ENCODE results near the gene FER. TPM values are rescaled to one million over a fixed set of nuclear protein-coding genes. Genes with fewer than 3 reads are reported as not detected.
"Not testable (repeated sequence)": the region's sequence is repeated elsewhere in the genome, so short reads cannot be mapped to it uniquely, and the experiment has no call there.

FER gene
- total and polyA plus RNA-seq, 10 donors: 0.96 to 38.8 (median 21.2) TPM

DNA sequence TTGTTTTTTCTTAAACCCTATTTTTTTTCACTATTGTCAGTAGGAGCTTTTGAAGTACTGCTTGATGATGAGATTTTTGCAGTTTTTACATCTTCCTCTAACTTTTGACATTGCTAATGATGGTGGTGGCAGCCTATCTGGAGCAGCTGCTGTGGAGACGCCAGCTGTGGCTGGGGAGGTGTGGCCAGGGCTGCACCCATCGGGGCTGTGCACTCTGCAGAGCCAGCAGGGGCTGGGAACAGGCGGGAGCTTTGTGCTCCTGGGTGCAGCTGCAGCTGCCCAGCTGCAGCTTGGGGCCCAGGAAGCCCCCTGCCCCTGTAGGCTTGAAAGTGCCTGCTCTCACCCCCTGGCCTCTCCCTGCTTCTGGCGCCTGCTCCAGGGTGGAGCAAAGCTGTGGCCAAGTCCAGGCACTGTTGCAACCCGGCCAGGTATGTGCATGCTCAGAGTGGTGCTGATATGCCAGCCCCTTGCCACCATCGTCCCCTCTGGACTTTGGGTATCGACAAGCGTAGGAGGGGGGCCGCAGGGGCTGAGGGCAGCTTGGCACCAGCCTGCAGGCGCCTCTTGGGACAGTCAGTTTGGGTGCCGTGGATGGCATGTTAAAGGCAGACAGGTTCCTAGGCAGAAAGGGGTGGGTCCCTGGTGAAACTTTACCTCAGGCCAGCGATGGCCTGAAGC, 39.2 kb downstream of the FER start:
- TF ChIP-seq POLR2AphosphoS5 (IDR thresholded peaks at IDR 0.05) (no peak), POLR2A (IDR thresholded peaks at IDR 0.05) (no peak)
- TF ChIP-seq, protein P1, sequence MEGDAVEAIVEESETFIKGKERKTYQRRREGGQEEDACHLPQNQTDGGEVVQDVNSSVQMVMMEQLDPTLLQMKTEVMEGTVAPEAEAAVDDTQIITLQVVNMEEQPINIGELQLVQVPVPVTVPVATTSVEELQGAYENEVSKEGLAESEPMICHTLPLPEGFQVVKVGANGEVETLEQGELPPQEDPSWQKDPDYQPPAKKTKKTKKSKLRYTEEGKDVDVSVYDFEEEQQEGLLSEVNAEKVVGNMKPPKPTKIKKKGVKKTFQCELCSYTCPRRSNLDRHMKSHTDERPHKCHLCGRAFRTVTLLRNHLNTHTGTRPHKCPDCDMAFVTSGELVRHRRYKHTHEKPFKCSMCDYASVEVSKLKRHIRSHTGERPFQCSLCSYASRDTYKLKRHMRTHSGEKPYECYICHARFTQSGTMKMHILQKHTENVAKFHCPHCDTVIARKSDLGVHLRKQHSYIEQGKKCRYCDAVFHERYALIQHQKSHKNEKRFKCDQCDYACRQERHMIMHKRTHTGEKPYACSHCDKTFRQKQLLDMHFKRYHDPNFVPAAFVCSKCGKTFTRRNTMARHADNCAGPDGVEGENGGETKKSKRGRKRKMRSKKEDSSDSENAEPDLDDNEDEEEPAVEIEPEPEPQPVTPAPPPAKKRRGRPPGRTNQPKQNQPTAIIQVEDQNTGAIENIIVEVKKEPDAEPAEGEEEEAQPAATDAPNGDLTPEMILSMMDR (IDR thresholded peaks at IDR 0.05 in 8 of 11, conservative IDR thresholded peaks at IDR 0.05 in 3 of 11): no peak
- DNase-seq: no peak
- no peak overlapping the region for H3K27ac ChIP-seq
- H3K4me3 ChIP-seq: no peak overlapping the region
- H3K4me1 ChIP-seq: peaks cover 0 to under 1% (median 0%) of the 10 kb centered on the region in 6 donors
- peaks cover 0 to 18% (median 9%) of the 10 kb centered on the region in 8 donors for H3K9me3 ChIP-seq
- H3K36me3 ChIP-seq: peaks cover 0 to 34% (median 7%) of the 10 kb centered on the region in 6 donors
- intact Hi-C loops (cut with DNase I; ENCODE audit: low total_unique reads): no loop called here
- 87 to 93% (median 91%) methylated on average over 10 to 12 of the region's 12 CpGs for WGBS, 5 donors
- H3K27me3 ChIP-seq (replicated peaks in 1 of 7): no peaks in the 10 kb centered on the region

DNA sequence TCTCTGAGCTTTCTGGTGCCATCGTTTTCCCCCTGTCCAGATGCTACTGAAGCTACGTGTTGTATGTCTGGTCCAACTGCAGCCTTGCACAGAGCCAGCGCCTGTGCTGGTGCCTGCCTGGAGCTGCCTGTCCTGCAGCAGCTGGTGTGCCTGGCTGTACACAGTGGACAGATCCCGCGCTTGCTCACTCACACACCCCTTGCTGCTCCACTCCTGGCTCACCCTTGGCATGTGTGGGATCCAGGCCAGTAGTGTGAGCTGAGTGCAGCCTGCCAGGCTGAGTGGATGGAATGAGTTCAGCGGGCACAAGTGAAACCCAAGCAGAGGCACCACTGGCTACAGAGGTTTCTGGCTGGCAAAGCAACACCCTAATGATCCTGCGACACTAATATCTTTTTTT, 40.4 kb downstream of the FER start:
- TF ChIP-seq, protein P1 (IDR thresholded peaks at IDR 0.05 in 8 of 11, conservative IDR thresholded peaks at IDR 0.05 in 3 of 11): no peak
- TF ChIP-seq POLR2A (IDR thresholded peaks at IDR 0.05): no peak
- TF ChIP-seq POLR2AphosphoS5 (IDR thresholded peaks at IDR 0.05): no peak
- Histone ChIP-seq H3K27ac (no peak overlapping the region), H3K9me3 (peaks cover 0 to 18% (median 9%) of the 10 kb centered on the region in 8 donors), H3K4me3 (no peak overlapping the region), H3K36me3 (peaks cover 0 to 34% (median 7%) of the 10 kb centered on the region in 6 donors), H3K4me1 (no peaks in the 10 kb centered on the region), H3K27me3 (replicated peaks in 1 of 7) (no peaks in the 10 kb centered on the region)
- WGBS, 5 donors: 90 to 97% (median 93%) methylated on average over 7 of the region's 7 CpGs
- intact Hi-C loops (cut with DNase I; ENCODE audit: low total_unique reads): no loop called here
- DNase-seq: no peak

DNA sequence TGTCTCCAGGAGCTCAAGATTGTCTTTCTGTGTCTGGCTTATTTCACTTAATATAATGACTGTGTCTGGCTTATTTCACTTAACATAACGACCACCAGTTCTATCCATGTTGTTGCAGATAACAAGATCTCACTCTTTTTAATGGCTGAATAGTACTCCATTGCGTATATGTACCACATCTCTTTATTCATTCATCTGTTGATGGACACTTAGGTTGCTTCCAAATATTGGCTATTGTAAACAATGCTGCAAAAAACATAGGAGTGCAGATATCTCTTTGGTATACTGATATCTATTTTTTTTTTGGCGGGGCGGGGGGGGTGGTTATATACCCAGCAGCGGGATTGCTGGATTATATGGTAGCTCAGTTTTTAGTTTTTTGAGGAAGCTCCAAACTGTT, 45.5 kb downstream of the FER start:
- Histone ChIP-seq H3K27ac (no peak overlapping the region), H3K36me3 (peaks cover 0 to 16% (median 0%) of the 10 kb centered on the region in 6 donors), H3K4me3 (no peak overlapping the region), H3K9me3 (peaks cover 0 to 4% (median 0%) of the 10 kb centered on the region in 8 donors), H3K4me1 (no peaks in the 10 kb centered on the region), H3K27me3 (replicated peaks in 1 of 7) (no peaks in the 10 kb centered on the region)
- no peak for DNase-seq
- TF ChIP-seq POLR2A (IDR thresholded peaks at IDR 0.05): no peak
- TF ChIP-seq, protein P1 (IDR thresholded peaks at IDR 0.05 in 8 of 11, conservative IDR thresholded peaks at IDR 0.05 in 3 of 11): no peak
- TF ChIP-seq POLR2AphosphoS5 (IDR thresholded peaks at IDR 0.05): no peak
- WGBS, 5 donors: 88 to 98% (median 92%) methylated on average over 5 of the region's 5 CpGs
- intact Hi-C loops (cut with DNase I; ENCODE audit: low total_unique reads): no loop called here

DNA sequence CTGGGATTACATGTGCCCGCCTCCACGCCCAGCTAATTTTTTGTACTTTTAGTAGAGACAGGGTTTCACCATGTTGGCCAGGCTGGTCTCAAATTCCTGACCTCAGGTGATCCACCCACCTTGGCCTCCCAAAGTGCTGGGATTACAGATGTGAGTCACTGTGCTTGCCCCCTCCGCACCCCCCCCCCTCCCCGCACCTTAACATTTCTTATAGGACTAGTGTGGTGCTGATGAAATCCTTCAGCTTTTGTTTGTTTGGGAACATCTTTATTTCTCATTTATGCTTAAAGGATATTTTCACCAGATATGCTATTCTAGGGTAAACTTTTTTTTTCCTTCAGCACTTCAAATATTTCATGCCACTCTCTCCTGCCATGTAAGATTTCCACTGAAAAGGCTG, 46.7 kb downstream of the FER start:
- intact Hi-C loops (cut with DNase I; ENCODE audit: low total_unique reads); DNase-seq; H3K27me3 ChIP-seq (replicated peaks in 1 of 7); H3K4me1 ChIP-seq; H3K9me3 ChIP-seq; H3K27ac ChIP-seq; H3K4me3 ChIP-seq: not testable (repeated sequence)
- peaks cover 0 to 23% (median 0%) of the 10 kb centered on the region in 6 donors for H3K36me3 ChIP-seq
- WGBS, 5 donors: 62 to 100% (median 99%) methylated on average over 4 of the region's 4 CpGs
